Liver (tissue), 9 donors: ENCODE data around the gene CCKAR. TPM values are rescaled to one million over a fixed set of nuclear protein-coding genes. Genes with fewer than 3 reads are reported as not detected.

Experiments used
- DNase-seq: peaks from one replicate; pipeline ENCODE4 v3.0.0-alpha.2; 2017; ENCODE audit warnings: low spot score
- H3K27ac ChIP-seq, 2 donors: one replicate each; pipeline ENCODE4 v1.7.0; 2013; ENCODE audit warnings: inconsistent platforms in 2 of 2, low read length in 2 of 2, control low read depth in 1 of 2, low read depth in 1 of 2, mild to moderate bottlenecking in 1 of 2
- H3K27me3 ChIP-seq, 4 donors: one replicate each; pipeline versions ENCODE4 v1.6.1 to v1.7.0; 2013; ENCODE audit warnings: low read length in 3 of 4, inconsistent platforms in 1 of 4, mild to moderate bottlenecking in 1 of 4, moderate library complexity in 1 of 4; ENCODE audit not compliant: control insufficient read depth in 4 of 4, insufficient read depth in 4 of 4
- H3K36me3 ChIP-seq, 4 donors: one replicate each; pipeline versions ENCODE4 v1.6.1 to v1.7.0; 2013; ENCODE audit warnings: low read length in 3 of 4, mild to moderate bottlenecking in 3 of 4, low read depth in 1 of 4, moderate library complexity in 1 of 4; ENCODE audit not compliant: control insufficient read depth in 4 of 4, insufficient read depth in 3 of 4
- H3K4me1 ChIP-seq, 4 donors: one replicate each; pipeline versions ENCODE4 v1.6.1 to v1.7.0; 2013; ENCODE audit warnings: low read length in 3 of 4, mild to moderate bottlenecking in 3 of 4, moderate library complexity in 1 of 4; ENCODE audit not compliant: control insufficient read depth in 4 of 4, insufficient read depth in 4 of 4
- H3K4me3 ChIP-seq, 3 donors: one replicate each; pipeline versions ENCODE4 v1.6.1 to v1.7.0; 2013; ENCODE audit warnings: low read length in 3 of 3, control low read depth in 1 of 3, low read depth in 1 of 3, mild to moderate bottlenecking in 1 of 3
- H3K9ac ChIP-seq, 2 donors: one replicate each; pipeline ENCODE4 v1.7.0; 2013; ENCODE audit warnings: low read length in 2 of 2, mild to moderate bottlenecking in 2 of 2, moderate library complexity in 2 of 2, control low read depth in 1 of 2, low read depth in 1 of 2
- H3K9me3 ChIP-seq, 4 donors: one replicate each; pipeline versions ENCODE4 v1.6.1 to v1.7.0; 2013; ENCODE audit warnings: low read length in 3 of 4; ENCODE audit not compliant: control insufficient read depth in 4 of 4
- FOXA1 ChIP-seq: IDR thresholded peaks from 2 replicates; pipeline ENCODE4 v1.6.1; 2016; ENCODE audit warnings: antibody characterized with exemption
- FOXA2 ChIP-seq: IDR thresholded peaks from 2 replicates; pipeline ENCODE4 v1.6.1; 2016; ENCODE audit warnings: antibody characterized with exemption
- GABPA ChIP-seq, 2 donors: IDR thresholded peaks in 1 of 2; conservative IDR thresholded peaks in 1 of 2; 2 replicates each; pipeline ENCODE4 v1.6.1; 2016; ENCODE audit warnings: antibody characterized with exemption in 2 of 2, mild to moderate bottlenecking in 1 of 2, moderate library complexity in 1 of 2
- HNF4A ChIP-seq, 2 donors: conservative IDR thresholded peaks; 2 replicates each; pipeline ENCODE4 v1.6.1; 2016; ENCODE audit warnings: antibody characterized with exemption in 2 of 2, mild to moderate bottlenecking in 2 of 2
- HNF4G ChIP-seq: IDR thresholded peaks from 2 replicates; pipeline ENCODE4 v1.6.1; 2016; ENCODE audit warnings: antibody characterized with exemption
- JUND ChIP-seq, 2 donors: IDR thresholded peaks; 2 replicates each; pipeline ENCODE4 v1.6.1; 2016; ENCODE audit warnings: antibody characterized with exemption in 2 of 2
- NR2F2 ChIP-seq: IDR thresholded peaks from 2 replicates; pipeline ENCODE4 v1.6.1; 2016; ENCODE audit warnings: antibody characterized with exemption
- RAD21 ChIP-seq, 2 donors: IDR thresholded peaks; 2 replicates each; pipeline ENCODE4 v1.6.1; 2016; ENCODE audit warnings: antibody characterized with exemption in 2 of 2, mild to moderate bottlenecking in 2 of 2
- SP1 ChIP-seq: IDR thresholded peaks from 2 replicates; pipeline ENCODE4 v1.6.1; 2018; ENCODE audit warnings: antibody characterized with exemption, mild to moderate bottlenecking
- YY1 ChIP-seq: IDR thresholded peaks from 2 replicates; pipeline ENCODE4 v1.6.1; 2016; ENCODE audit warnings: antibody characterized with exemption, mild to moderate bottlenecking
- WGBS: extraction: QIAGEN DNeasy Blood & Tissue Kit; methylation state at CpG from one replicate; pipeline ENCODE4 v1.1.7; 2013; 5-methylcytosine and 5-hydroxymethylcytosine counted together
- polyA plus RNA-seq, 2 donors: library from polyadenylated mRNA; stranded (reverse) in 1 of 2; unstranded in 1 of 2; fragments of 200-250 nt in 1 of 2; fragments of >200 nt in 1 of 2; fragmentation: Nextera tagmentation in 1 of 2; extraction: Ambion mirVana in 1 of 2; gene quantifications; one replicate each; pipeline versions ENCODE4 v1.2.1 to v1.2.3, GENCODE V29; 2013 to 2015
- total RNA-seq, 2 donors: library from RNA; depleted of rRNA; stranded (reverse); fragments of >200 nt; gene quantifications; one replicate each; pipeline ENCODE4 v1.2.3, GENCODE V29; 2014
- TF ChIP-seq, protein P1 (sequence below): IDR thresholded peaks from 2 replicates; pipeline ENCODE4 v1.6.1; 2016; ENCODE audit warnings: antibody characterized with exemption, mild to moderate bottlenecking
- TF ChIP-seq, protein P2 (sequence below): fragments of 150-350 bp; IDR thresholded peaks from 2 replicates; pipeline ENCODE4 v1.5.1; 2017; ENCODE audit warnings: improper control_type of control experiment, low read depth, low read length; ENCODE audit not compliant: missing input control
- TF ChIP-seq, protein P3 (sequence below): IDR thresholded peaks from 2 replicates; pipeline ENCODE4 v1.6.1; 2016; ENCODE audit warnings: antibody characterized with exemption
- donor health status: healthy.
- donor health status: healthy.
- donor health status: healthy.
- donor health status: healthy.
- donor health status: healthy.

The CCKAR gene
- total and polyA plus RNA-seq, 4 donors = not detected

DNA sequence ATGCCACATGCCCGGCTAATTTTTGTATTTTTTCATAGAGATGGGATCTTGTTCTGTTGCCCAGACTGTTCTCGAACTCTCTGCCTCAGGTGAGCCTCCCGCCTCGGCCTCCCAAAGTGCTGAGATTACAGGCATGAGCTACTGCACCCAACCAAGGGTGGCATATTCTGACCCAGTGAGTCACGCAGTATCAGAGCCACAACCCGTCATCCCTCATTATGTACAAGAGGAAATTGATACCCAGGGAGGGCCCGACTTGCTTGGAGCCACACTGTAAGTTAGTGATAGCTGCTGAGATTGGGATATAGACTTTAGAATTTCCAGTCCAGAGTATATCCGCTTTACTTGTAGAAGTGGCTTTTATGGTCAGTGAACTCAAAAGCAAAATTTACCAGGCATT is 14.6 kb downstream of the CCKAR start:
- Histone ChIP-seq H3K27me3 (no peaks in the 10 kb centered on the region), H3K36me3 (no peaks in the 10 kb centered on the region), H3K9me3 (no peaks in the 10 kb centered on the region), H3K4me1 (no peaks in the 10 kb centered on the region), H3K4me3 (no peak overlapping the region), H3K27ac (no peak overlapping the region), H3K9ac (no peak overlapping the region)
- DNase-seq = no peak
- WGBS = 89% methylated on average over 8 of the region's 8 CpGs
- no peak for TF ChIP-seq HNF4A (conservative IDR thresholded peaks at IDR 0.05)

DNA sequence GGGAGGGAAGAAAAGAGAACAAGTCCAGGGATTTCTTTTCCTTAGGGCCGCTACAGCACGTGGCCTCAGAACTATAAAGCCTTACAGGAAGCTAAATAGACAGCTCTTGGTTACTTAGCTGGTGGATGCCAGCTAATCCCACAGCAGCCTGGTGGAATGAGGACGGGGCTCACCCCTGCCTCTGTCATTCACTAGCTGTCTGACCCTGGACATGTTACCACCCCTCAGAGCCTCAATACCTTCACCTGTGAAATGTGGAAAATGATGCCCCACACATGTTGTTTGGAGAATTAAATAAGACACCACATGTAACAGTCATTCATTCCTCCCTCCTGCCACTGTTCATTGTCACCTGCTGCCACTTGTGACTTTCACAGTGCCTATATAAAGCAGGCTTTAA is 15.7 kb downstream of the CCKAR start:
- no peak for TF ChIP-seq NR2F2
- TF ChIP-seq SP1 = no peak
- no peak for TF ChIP-seq HNF4A (conservative IDR thresholded peaks at IDR 0.05)
- no peak for TF ChIP-seq YY1
- TF ChIP-seq, protein P1, sequence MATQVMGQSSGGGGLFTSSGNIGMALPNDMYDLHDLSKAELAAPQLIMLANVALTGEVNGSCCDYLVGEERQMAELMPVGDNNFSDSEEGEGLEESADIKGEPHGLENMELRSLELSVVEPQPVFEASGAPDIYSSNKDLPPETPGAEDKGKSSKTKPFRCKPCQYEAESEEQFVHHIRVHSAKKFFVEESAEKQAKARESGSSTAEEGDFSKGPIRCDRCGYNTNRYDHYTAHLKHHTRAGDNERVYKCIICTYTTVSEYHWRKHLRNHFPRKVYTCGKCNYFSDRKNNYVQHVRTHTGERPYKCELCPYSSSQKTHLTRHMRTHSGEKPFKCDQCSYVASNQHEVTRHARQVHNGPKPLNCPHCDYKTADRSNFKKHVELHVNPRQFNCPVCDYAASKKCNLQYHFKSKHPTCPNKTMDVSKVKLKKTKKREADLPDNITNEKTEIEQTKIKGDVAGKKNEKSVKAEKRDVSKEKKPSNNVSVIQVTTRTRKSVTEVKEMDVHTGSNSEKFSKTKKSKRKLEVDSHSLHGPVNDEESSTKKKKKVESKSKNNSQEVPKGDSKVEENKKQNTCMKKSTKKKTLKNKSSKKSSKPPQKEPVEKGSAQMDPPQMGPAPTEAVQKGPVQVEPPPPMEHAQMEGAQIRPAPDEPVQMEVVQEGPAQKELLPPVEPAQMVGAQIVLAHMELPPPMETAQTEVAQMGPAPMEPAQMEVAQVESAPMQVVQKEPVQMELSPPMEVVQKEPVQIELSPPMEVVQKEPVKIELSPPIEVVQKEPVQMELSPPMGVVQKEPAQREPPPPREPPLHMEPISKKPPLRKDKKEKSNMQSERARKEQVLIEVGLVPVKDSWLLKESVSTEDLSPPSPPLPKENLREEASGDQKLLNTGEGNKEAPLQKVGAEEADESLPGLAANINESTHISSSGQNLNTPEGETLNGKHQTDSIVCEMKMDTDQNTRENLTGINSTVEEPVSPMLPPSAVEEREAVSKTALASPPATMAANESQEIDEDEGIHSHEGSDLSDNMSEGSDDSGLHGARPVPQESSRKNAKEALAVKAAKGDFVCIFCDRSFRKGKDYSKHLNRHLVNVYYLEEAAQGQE = no peak
- TF ChIP-seq RAD21 (IDR thresholded peaks at IDR 0.05) = no peak
- H3K4me3 ChIP-seq = no peak overlapping the region
- H3K27me3 ChIP-seq = no peaks in the 10 kb centered on the region
- H3K27ac ChIP-seq = no peak overlapping the region
- no peak overlapping the region for H3K9ac ChIP-seq
- no peaks in the 10 kb centered on the region for H3K4me1 ChIP-seq
- WGBS = 65% methylated on average over 3 of the region's 3 CpGs
- no peaks in the 10 kb centered on the region for H3K9me3 ChIP-seq
- no peaks in the 10 kb centered on the region for H3K36me3 ChIP-seq
- no peak for DNase-seq

DNA sequence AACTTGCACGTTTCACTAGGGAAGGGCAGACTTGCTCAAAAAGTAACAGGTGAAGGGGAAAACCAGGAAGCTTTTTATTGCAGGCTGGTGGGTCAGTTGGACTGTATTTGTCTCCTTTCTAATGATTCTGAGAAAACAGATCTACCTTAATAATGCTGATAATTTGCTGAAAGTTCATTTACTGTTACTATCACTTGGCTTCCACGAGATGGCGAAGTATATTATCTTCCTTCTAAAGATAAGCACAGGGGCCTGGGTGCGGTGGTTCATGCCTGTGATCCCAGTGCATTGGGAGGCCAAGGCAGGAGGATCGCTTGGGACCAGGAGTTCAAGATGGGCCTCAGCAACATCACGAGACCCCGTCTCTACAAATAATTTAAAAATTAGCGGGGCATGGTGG is 16.4 kb downstream of the CCKAR start:
- H3K9me3 ChIP-seq = no peaks in the 10 kb centered on the region

DNA sequence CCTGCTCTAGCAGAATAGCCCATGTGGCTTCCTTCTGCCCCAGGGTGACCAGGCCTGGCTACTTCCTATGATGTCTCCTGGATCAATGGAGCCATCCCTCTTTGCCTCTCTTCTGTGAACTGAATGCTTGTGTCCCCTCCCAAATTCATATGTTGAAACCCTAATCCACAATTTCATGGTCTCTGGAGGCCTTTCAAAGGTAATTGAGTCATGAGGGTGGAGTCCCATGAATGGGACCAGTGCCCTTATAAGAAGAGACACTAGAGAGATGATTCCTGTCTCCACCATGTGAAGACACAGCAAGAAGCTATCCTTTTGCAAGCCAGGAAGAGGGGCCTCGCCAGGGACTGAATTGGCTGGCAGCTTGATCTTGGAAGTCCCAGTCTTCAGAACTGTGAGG is 18.4 kb downstream of the CCKAR start:
- Histone ChIP-seq H3K9ac (no peak overlapping the region), H3K36me3 (no peaks in the 10 kb centered on the region), H3K27ac (no peak overlapping the region), H3K4me3 (no peak overlapping the region), H3K4me1 (no peaks in the 10 kb centered on the region), H3K9me3 (no peaks in the 10 kb centered on the region), H3K27me3 (no peaks in the 10 kb centered on the region)
- WGBS = 62% methylated on average over 1 of the region's 1 CpG
- no peak for DNase-seq
- TF ChIP-seq, protein P2, sequence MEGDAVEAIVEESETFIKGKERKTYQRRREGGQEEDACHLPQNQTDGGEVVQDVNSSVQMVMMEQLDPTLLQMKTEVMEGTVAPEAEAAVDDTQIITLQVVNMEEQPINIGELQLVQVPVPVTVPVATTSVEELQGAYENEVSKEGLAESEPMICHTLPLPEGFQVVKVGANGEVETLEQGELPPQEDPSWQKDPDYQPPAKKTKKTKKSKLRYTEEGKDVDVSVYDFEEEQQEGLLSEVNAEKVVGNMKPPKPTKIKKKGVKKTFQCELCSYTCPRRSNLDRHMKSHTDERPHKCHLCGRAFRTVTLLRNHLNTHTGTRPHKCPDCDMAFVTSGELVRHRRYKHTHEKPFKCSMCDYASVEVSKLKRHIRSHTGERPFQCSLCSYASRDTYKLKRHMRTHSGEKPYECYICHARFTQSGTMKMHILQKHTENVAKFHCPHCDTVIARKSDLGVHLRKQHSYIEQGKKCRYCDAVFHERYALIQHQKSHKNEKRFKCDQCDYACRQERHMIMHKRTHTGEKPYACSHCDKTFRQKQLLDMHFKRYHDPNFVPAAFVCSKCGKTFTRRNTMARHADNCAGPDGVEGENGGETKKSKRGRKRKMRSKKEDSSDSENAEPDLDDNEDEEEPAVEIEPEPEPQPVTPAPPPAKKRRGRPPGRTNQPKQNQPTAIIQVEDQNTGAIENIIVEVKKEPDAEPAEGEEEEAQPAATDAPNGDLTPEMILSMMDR = no peak
- TF ChIP-seq FOXA2 (no peak), FOXA1 (no peak), GABPA (IDR thresholded peaks at IDR 0.05 in 1 of 2, conservative IDR thresholded peaks at IDR 0.05 in 1 of 2) (no peak), HNF4G (no peak)
- TF ChIP-seq, protein P3, sequence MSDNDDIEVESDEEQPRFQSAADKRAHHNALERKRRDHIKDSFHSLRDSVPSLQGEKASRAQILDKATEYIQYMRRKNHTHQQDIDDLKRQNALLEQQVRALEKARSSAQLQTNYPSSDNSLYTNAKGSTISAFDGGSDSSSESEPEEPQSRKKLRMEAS = no peak

More for the DNA sequence above, 16.4 kb downstream of the CCKAR start:
- no peak overlapping the region for H3K9ac ChIP-seq
- H3K27ac ChIP-seq = no peak overlapping the region
- no peak overlapping the region for H3K4me3 ChIP-seq
- no peaks in the 10 kb centered on the region for H3K27me3 ChIP-seq
- no peaks in the 10 kb centered on the region for H3K4me1 ChIP-seq
- WGBS = 83% methylated on average over 8 of the region's 8 CpGs
- DNase-seq = no peak
- TF ChIP-seq JUND (IDR thresholded peaks at IDR 0.05) = no peak
- no peaks in the 10 kb centered on the region for H3K36me3 ChIP-seq
